ENCODE results near the gene RIMBP2. TPM values are rescaled to one million over a fixed set of nuclear protein-coding genes. Genes with fewer than 3 reads are reported as not detected.

RIMBP2 gene
- total and polyA plus RNA-seq, 7 experiments from 2014 or later = 0.05 TPM; not detected in 6

DNA sequence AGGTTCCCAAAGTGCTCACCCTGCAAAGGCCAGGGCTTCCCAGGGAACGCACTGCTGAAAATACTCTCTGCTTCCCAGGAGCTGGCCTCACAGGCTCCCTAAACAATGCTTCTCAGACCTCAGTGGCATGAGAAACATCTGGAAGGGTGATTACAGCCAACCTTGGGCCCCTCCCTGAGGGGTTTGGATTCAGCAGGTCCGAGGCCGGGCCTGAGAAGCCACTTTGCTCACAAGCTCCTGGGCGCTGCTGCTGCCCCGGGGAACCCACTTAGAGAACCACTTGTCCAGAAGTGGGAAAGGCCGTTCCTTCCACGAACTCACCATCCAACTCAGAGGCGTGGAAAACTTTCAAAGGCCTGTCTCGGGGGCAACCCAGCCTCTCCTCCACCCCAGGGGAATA, 247.9 kb downstream of the RIMBP2 start:
- CTCF ChIA-PET = no interaction called here
- peaks cover 0 to 13% (median 0%) of the 10 kb centered on the region in 5 donors for H3K27me3 Mint-ChIP-seq
- Histone ChIP-seq H3K4me1 (ENCODE audit: control insufficient read depth in 2 of 2, insufficient read depth in 2 of 2, low read length in 2 of 2) (no peaks in the 10 kb centered on the region), H3K9me3 (ENCODE audit: control insufficient read depth in 2 of 3, low read length in 3 of 3) (no peaks in the 10 kb centered on the region), H3K4me3 (ENCODE audit: low read length) (no peak overlapping the region), H3K27me3 (ENCODE audit: control insufficient read depth in 2 of 2, insufficient read depth in 2 of 2, low read length in 2 of 2) (no peaks in the 10 kb centered on the region), H3K36me3 (ENCODE audit: control insufficient read depth in 2 of 3, insufficient read depth in 3 of 3, low read length in 3 of 3) (no peaks in the 10 kb centered on the region), H3K27ac (ENCODE audit: low read depth, low read length) (no peak overlapping the region)
- H3K9me3 Mint-ChIP-seq = peaks cover 0 to 15% (median 8%) of the 10 kb centered on the region in 11 donors
- no peaks in the 10 kb centered on the region for H3K4me1 Mint-ChIP-seq
- no peak for DNase-seq
- no peak overlapping the region for H3K4me3 Mint-ChIP-seq
- intact Hi-C loops (cut with micrococcal nuclease) = no loop called here
- POLR2A ChIA-PET = no interaction called here
- peaks cover 0 to 4% (median 0%) of the 10 kb centered on the region in 5 donors for H3K36me3 Mint-ChIP-seq
- no peak for ATAC-seq
- H3K27ac Mint-ChIP-seq = no peak overlapping the region

DNA sequence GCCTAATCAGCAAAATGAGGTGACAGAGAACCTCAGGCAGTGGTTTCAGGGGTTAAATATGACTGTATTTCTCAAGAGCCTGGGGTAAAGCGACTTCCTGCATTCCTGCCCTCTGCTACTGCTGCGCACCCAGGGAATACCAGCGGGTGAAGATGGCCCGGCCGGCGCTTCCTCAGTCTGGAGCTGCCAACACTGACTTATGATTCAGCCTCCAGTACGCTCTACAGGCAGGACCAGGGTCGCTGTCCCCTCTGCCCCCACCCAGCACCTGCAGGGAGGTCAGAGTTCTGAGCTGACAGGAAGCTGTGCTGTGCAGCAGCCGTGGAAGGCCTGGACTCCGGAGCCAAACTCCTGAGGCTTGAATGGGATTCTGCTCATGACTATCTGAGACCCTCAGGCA, 250.5 kb downstream of the RIMBP2 start:
- intact Hi-C loops (cut with micrococcal nuclease) = no loop called here
- POLR2A ChIA-PET = no interaction called here

DNA sequence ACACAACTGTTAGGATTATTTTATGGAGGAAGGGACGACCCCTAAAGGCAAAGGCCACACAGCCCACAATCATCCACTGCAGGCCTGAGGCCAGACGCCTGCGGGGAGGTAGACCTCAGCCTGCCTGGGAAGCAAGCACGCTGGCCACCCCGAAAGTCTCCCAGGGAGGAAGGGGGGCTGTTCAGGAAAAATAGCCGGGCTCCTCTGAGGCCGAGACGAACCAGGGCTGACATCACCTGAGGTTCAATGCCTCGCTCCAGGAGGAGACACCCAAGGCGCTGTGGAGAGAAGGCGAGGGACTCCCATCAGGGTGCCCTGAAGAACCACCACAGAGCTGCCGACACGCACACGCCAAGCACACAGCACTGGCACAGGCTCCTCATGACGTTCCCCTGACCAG, 251.1 kb downstream of the RIMBP2 start:
- Histone ChIP-seq H3K27ac (ENCODE audit: low read depth, low read length) (no peak overlapping the region), H3K36me3 (ENCODE audit: control insufficient read depth in 2 of 3, insufficient read depth in 3 of 3, low read length in 3 of 3) (no peaks in the 10 kb centered on the region), H3K4me1 (ENCODE audit: control insufficient read depth in 2 of 2, insufficient read depth in 2 of 2, low read length in 2 of 2) (no peaks in the 10 kb centered on the region), H3K9me3 (ENCODE audit: control insufficient read depth in 2 of 3, low read length in 3 of 3) (no peaks in the 10 kb centered on the region), H3K27me3 (ENCODE audit: control insufficient read depth in 2 of 2, insufficient read depth in 2 of 2, low read length in 2 of 2) (no peaks in the 10 kb centered on the region), H3K4me3 (ENCODE audit: low read length) (no peak overlapping the region)
- H3K4me1 Mint-ChIP-seq = no peaks in the 10 kb centered on the region
- POLR2A ChIA-PET = no interaction called here
- H3K4me3 Mint-ChIP-seq = no peak overlapping the region
- CTCF ChIA-PET = no interaction called here
- no peak overlapping the region for H3K27ac Mint-ChIP-seq
- no peak for ATAC-seq
- DNase-seq = no peak
- H3K9me3 Mint-ChIP-seq = peaks cover 0 to 15% (median 8%) of the 10 kb centered on the region in 11 donors
- intact Hi-C loops (cut with micrococcal nuclease) = no loop called here
- H3K27me3 Mint-ChIP-seq = no peaks in the 10 kb centered on the region
- peaks cover 0 to 4% (median 0%) of the 10 kb centered on the region in 5 donors for H3K36me3 Mint-ChIP-seq

More for the DNA sequence above, 250.5 kb downstream of the RIMBP2 start:
- H3K4me1 ChIP-seq (ENCODE audit: control insufficient read depth in 2 of 2, insufficient read depth in 2 of 2, low read length in 2 of 2) = no peaks in the 10 kb centered on the region
- no peaks in the 10 kb centered on the region for H3K9me3 ChIP-seq (ENCODE audit: control insufficient read depth in 2 of 3, low read length in 3 of 3)
- CTCF ChIA-PET = no interaction called here
- no peaks in the 10 kb centered on the region for H3K4me1 Mint-ChIP-seq
- no peak overlapping the region for H3K27ac Mint-ChIP-seq
- H3K4me3 Mint-ChIP-seq = no peak overlapping the region
- H3K27me3 Mint-ChIP-seq = no peaks in the 10 kb centered on the region
- peaks cover 0 to 15% (median 8%) of the 10 kb centered on the region in 11 donors for H3K9me3 Mint-ChIP-seq
- peaks cover 0 to 4% (median 0%) of the 10 kb centered on the region in 5 donors for H3K36me3 Mint-ChIP-seq
- no peak overlapping the region for H3K4me3 ChIP-seq (ENCODE audit: low read length)
- H3K36me3 ChIP-seq (ENCODE audit: control insufficient read depth in 2 of 3, insufficient read depth in 3 of 3, low read length in 3 of 3) = no peaks in the 10 kb centered on the region
- no peak overlapping the region for H3K27ac ChIP-seq (ENCODE audit: low read depth, low read length)
- H3K27me3 ChIP-seq (ENCODE audit: control insufficient read depth in 2 of 2, insufficient read depth in 2 of 2, low read length in 2 of 2) = no peaks in the 10 kb centered on the region
- no peak for DNase-seq
- ATAC-seq = no peak

DNA sequence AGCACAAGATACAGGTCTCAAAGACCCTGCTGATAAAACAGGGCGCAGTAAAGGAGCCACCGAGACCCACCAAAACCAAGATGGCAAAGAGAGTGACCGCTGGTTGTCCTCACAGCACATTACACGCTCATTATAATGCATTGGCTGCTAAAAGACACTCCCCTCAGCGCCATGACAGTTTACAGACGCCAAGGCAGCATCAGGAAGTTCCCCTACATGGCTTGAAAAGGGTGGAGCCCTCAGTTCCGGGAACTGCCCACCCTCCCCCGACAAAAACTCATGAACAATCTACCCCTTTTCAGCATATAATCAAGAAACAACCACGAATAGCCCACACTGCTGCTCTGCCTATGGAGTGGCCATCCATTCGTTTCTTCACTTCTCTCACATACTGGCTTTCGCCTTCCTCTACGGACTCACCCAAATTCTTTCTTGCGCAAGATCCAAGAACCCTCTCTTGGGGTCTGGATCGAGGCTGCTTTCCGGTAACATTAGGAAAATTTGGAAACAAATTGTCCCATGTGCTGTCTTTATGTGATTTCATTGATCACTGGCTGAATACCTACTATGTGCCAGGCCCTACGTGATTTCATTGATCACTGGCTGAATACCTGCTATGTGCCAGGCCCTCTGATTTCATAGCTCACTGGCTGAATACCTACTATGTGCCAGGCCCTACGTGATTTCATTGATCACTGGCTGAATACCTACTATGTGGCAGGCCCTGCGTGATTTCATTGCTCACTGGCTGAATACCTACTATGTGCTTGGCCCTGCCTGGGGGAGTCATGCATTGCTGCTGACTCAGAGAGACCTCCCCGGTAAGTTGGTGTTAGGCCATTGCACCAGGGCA, 252.1 kb downstream of the RIMBP2 start:
- H3K27me3 ChIP-seq (ENCODE audit: control insufficient read depth in 2 of 2, insufficient read depth in 2 of 2, low read length in 2 of 2) = no peaks in the 10 kb centered on the region
- H3K9me3 ChIP-seq (ENCODE audit: control insufficient read depth in 2 of 3, low read length in 3 of 3) = no peaks in the 10 kb centered on the region
- H3K36me3 ChIP-seq (ENCODE audit: control insufficient read depth in 2 of 3, insufficient read depth in 3 of 3, low read length in 3 of 3) = no peaks in the 10 kb centered on the region
- no peak overlapping the region for H3K4me3 ChIP-seq (ENCODE audit: low read length)
- H3K27ac ChIP-seq (ENCODE audit: low read depth, low read length) = no peak overlapping the region
- intact Hi-C loops (cut with micrococcal nuclease) = no loop called here
- DNase-seq = no peak
- ChIA-PET POLR2A (no interaction called here), CTCF (no interaction called here)
- H3K36me3 Mint-ChIP-seq = peaks cover 0 to 4% (median 0%) of the 10 kb centered on the region in 5 donors
- H3K27ac Mint-ChIP-seq = no peak overlapping the region
- H3K27me3 Mint-ChIP-seq = no peaks in the 10 kb centered on the region
- peaks cover 0 to 15% (median 8%) of the 10 kb centered on the region in 11 donors for H3K9me3 Mint-ChIP-seq
- no peaks in the 10 kb centered on the region for H3K4me1 ChIP-seq (ENCODE audit: control insufficient read depth in 2 of 2, insufficient read depth in 2 of 2, low read length in 2 of 2)
- no peak overlapping the region for H3K4me3 Mint-ChIP-seq
- ATAC-seq = no peak
- H3K4me1 Mint-ChIP-seq = no peaks in the 10 kb centered on the region

DNA sequence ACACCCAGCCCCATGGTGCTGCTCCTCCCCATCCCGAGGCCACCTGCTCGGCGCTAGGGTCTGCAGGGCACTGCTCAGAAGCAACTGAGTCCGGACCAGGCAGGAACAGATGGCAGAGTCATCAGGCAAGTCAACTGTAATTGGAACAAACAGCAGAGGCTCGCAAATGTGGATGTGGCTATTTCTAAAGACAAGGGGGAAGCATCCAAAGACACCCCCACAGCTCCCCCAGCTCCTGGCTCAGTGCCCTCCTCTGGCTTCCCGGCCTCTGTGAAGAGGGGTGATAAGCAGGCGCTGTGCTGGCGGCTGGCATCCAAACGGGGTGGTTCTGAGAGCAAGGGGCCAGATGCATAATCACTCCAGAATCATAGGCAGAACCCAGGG, 252.8 kb downstream of the RIMBP2 start:
- Histone ChIP-seq H3K4me1 (ENCODE audit: control insufficient read depth in 2 of 2, insufficient read depth in 2 of 2, low read length in 2 of 2) (no peaks in the 10 kb centered on the region), H3K9me3 (ENCODE audit: control insufficient read depth in 2 of 3, low read length in 3 of 3) (no peaks in the 10 kb centered on the region), H3K4me3 (ENCODE audit: low read length) (no peak overlapping the region), H3K27me3 (ENCODE audit: control insufficient read depth in 2 of 2, insufficient read depth in 2 of 2, low read length in 2 of 2) (no peaks in the 10 kb centered on the region), H3K27ac (ENCODE audit: low read depth, low read length) (no peak overlapping the region), H3K36me3 (ENCODE audit: control insufficient read depth in 2 of 3, insufficient read depth in 3 of 3, low read length in 3 of 3) (no peaks in the 10 kb centered on the region)
- Mint-ChIP-seq H3K27ac (no peak overlapping the region), H3K27me3 (no peaks in the 10 kb centered on the region), H3K4me3 (no peak overlapping the region), H3K4me1 (no peaks in the 10 kb centered on the region), H3K36me3 (peaks cover 0 to 4% (median 0%) of the 10 kb centered on the region in 5 donors), H3K9me3 (peaks cover 0 to 15% (median 8%) of the 10 kb centered on the region in 11 donors)
- ATAC-seq (no peak), DNase-seq (no peak)
- CTCF ChIA-PET = no interaction called here
- intact Hi-C loops (cut with micrococcal nuclease) = no loop called here
- POLR2A ChIA-PET = no interaction called here

DNA sequence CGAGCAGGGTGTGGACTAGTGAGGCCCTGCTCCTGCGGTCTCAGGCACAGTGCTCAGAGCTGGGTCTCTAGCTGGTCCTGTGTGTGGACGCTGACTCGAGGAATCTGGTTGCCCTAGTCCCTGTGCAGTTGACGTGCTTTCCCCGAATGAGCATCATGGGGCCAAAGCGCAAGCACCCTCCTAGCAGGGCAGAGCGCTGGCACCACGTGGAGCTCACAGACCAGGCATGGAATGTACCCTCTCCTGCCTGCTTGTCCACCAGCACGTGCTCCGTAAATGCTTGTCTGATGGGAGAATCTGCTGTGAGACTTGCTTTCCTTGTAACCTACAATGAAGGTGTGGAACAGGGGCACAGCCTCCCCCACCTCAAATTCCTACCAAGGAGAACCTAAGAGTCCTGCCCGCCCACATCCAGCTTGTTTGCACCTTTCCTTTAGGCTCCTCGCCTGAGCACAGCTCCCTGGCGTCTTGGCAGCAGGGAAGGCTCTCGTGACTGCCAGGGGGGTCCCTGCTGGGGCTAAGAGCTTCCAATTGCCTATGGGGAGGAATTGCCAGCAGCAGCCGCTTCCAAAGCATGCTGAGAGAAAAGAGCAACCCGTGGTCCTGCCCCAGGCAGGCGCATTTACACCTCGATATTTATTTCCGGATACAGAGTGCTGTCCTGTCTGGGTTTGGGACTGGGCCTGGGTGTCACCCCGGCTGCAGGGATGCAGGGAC, 253.4 kb downstream of the RIMBP2 start:
- Mint-ChIP-seq H3K9me3 (peaks cover 0 to 12% (median 8%) of the 10 kb centered on the region in 11 donors), H3K27me3 (peaks cover 0 to under 1% (median 0%) of the 10 kb centered on the region in 5 donors), H3K27ac (no peak overlapping the region), H3K4me1 (no peaks in the 10 kb centered on the region), H3K36me3 (peaks cover 0 to 4% (median 0%) of the 10 kb centered on the region in 5 donors), H3K4me3 (no peak overlapping the region)
- Histone ChIP-seq H3K4me3 (ENCODE audit: low read length) (no peak overlapping the region), H3K27me3 (ENCODE audit: control insufficient read depth in 2 of 2, insufficient read depth in 2 of 2, low read length in 2 of 2) (no peaks in the 10 kb centered on the region), H3K4me1 (ENCODE audit: control insufficient read depth in 2 of 2, insufficient read depth in 2 of 2, low read length in 2 of 2) (no peaks in the 10 kb centered on the region), H3K27ac (ENCODE audit: low read depth, low read length) (no peak overlapping the region), H3K36me3 (ENCODE audit: control insufficient read depth in 2 of 3, insufficient read depth in 3 of 3, low read length in 3 of 3) (no peaks in the 10 kb centered on the region), H3K9me3 (ENCODE audit: control insufficient read depth in 2 of 3, low read length in 3 of 3) (no peaks in the 10 kb centered on the region)
- DNase-seq (no peak), ATAC-seq (no peak)
- POLR2A ChIA-PET = no interaction called here
- intact Hi-C loops (cut with micrococcal nuclease) = no loop called here
- CTCF ChIA-PET = no interaction called here

Data from naive thymus-derived CD4-positive, alpha-beta T cell (primary cell).